AG10803 (cell line): ENCODE results near the gene ADSS1.
A peak's percentile ranks its signal among the peaks of the same experiment; 100 is the strongest.

Source experiments
- DNase-seq: peaks from one replicate; pipeline ENCODE4 v3.0.0; 2010; ENCODE audit warnings: low read depth
- H3K4me3 ChIP-seq: 2 replicates; pipeline ENCODE4 v1.5.1; 2011; ENCODE audit warnings: mild to moderate bottlenecking, low read length, control low read depth
- TF ChIP-seq, protein P1 (sequence below): conservative IDR thresholded peaks from 2 replicates; pipeline ENCODE4 v1.5.1; 2011; ENCODE audit warnings: mild to moderate bottlenecking, low read length, control low read depth, inconsistent platforms

Gene ADSS1

GRCh38 chr14:104794631-104794992, 70.6 kb downstream of the ADSS1 start:
- TF ChIP-seq, protein P1, sequence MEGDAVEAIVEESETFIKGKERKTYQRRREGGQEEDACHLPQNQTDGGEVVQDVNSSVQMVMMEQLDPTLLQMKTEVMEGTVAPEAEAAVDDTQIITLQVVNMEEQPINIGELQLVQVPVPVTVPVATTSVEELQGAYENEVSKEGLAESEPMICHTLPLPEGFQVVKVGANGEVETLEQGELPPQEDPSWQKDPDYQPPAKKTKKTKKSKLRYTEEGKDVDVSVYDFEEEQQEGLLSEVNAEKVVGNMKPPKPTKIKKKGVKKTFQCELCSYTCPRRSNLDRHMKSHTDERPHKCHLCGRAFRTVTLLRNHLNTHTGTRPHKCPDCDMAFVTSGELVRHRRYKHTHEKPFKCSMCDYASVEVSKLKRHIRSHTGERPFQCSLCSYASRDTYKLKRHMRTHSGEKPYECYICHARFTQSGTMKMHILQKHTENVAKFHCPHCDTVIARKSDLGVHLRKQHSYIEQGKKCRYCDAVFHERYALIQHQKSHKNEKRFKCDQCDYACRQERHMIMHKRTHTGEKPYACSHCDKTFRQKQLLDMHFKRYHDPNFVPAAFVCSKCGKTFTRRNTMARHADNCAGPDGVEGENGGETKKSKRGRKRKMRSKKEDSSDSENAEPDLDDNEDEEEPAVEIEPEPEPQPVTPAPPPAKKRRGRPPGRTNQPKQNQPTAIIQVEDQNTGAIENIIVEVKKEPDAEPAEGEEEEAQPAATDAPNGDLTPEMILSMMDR, result no peak
- peak overlapping the region; percentile 76 for H3K4me3 ChIP-seq
- DNase-seq, result peak; percentile 21

DNA sequence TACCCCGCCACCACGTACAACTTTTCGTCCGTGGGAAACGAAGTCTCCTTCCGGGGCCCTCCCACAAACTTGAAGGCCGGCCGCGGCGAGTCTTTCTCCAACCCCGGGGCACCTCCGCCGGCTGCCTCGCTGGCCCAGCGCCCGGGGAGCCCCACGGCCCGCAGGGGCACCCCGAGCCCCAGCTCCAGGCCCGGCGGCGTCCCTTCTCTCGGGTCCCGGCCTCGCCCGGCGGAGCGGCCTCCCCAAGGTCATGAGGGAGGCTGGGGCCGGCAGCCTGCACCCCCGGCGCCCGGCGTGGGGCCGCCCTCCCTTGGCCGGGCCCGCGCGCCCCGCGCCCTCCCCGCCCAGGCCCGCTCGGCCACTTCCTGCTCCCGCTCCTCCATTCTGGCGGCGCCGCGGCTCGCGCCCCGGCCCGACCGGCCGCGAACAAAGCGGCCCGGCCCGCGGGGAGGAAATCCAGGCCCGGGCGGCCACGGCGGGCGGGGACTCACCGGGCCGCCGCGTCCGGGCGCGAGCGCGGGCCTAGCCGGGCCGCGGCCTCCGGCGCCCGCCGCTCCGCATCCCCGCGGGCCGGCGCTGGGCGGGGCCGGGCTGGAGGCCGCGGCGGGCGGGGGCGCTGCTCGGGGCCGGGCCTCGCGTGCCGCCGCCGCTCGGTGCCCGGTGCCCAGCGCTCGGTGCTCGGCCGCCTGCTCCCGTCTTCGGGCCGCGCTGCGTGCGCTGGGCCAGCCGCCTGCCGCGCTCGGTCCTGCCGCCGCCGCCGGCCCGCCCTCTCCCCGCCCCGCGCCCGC, 71.2 kb downstream of the ADSS1 start, which contains the start of gene AKT1:
Gene AKT1 (minus strand): TSS at position 756 of the 788 bp plus-strand sequence. CDS start 3,105 bp downstream, outside the sequence.
- TF ChIP-seq, protein P1, result no peak
- peak within 1 kb of the TSS; percentile 76 for H3K4me3 ChIP-seq
- peak; percentile 16 for DNase-seq

DNA sequence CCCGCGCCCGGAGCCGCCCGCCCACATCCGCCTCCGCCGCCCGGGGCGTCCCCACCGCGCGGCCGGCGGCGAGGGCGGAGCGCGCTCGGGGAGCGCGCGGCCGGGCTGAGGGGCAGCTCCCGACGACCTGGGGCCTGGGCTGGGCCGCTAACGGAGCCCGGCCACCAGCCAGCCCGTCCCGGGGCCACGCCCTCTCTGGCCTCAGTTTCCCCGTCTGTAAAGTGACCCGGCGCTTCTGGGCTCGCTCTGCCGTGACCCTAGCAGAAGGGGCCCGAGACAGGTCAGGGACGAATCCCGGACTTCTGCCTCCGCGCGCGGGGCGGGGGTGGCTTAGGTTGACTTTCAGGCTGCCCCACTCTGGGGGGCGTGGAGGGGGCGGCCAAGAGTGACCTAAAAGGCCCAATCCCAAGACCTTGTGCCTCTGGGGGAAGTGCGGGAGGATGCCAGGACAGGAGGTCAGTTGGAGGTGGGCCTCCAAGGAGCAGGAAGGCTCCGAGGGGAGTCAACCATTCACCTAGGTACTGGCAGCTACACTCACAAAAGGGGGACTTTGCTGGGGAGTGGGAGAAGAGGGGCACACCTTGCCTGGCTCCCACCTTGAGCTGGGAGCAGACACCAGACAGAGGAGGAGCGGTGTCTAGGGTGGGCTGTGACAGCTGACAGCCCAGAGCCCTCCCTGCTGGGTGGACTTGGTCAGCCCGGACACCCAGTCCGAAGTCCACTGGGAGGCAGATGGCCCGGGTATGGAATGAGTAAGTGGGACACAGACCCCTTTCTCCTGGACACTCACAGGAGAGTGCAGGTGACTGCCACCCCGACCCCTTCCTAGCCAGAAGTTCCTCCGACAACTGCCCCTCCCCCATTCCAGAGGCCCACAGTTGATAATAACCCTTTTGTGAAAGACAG, 72.0 kb downstream of the ADSS1 start:
- H3K4me3 ChIP-seq, result peak overlapping the region; percentile 60
- TF ChIP-seq, protein P1, result no peak
- peak; percentile 46 for DNase-seq

GRCh38 chr14:104796687-104797081, 72.7 kb downstream of the ADSS1 start:
- TF ChIP-seq, protein P1, result no peak
- no peak overlapping the region for H3K4me3 ChIP-seq
- DNase-seq, result no peak
